Mesenchymal stem cell (in vitro differentiated cells and primary cell): ENCODE measurements around the gene TEP1.

ENCODE experiments used
- DNase-seq: peaks from one replicate; pipeline ENCODE4 v3.0.0-alpha.2; 2013
- H2AFZ ChIP-seq: one replicate; pipeline ENCODE4 v1.6.1; 2013; ENCODE audit warnings: low read depth, mild to moderate bottlenecking, control low read depth, inconsistent platforms, low read length, moderate library complexity
- H2AK5ac ChIP-seq: 2 replicates; pipeline ENCODE4 v1.6.1; 2013; ENCODE audit warnings: low read length, moderate library complexity, mild to moderate bottlenecking, inconsistent platforms; ENCODE audit not compliant: severe bottlenecking
- H2BK120ac ChIP-seq: one replicate; pipeline ENCODE4 v1.6.1; 2013; ENCODE audit warnings: low read depth, mild to moderate bottlenecking, inconsistent platforms, low read length, moderate library complexity
- H2BK12ac ChIP-seq, 2 experiments: one replicate each; pipeline ENCODE4 v1.6.1; 2013; ENCODE audit warnings: inconsistent platforms in 2 of 2, low read length in 2 of 2, mild to moderate bottlenecking in 2 of 2, moderate library complexity in 2 of 2, control low read depth in 1 of 2
- H2BK15ac ChIP-seq: one replicate; pipeline ENCODE4 v1.6.1; 2013; ENCODE audit warnings: mild to moderate bottlenecking, low read depth, inconsistent platforms; ENCODE audit not compliant: poor library complexity, severe bottlenecking
- H2BK5ac ChIP-seq: 2 replicates; pipeline ENCODE4 v1.6.1; 2013; ENCODE audit warnings: low read depth, mild to moderate bottlenecking, low read length, control low read depth, inconsistent platforms; ENCODE audit not compliant: poor library complexity, severe bottlenecking
- H3K14ac ChIP-seq, 2 experiments: one replicate each; pipeline ENCODE4 v1.6.1; 2013; ENCODE audit warnings: inconsistent platforms in 2 of 2, low read length in 2 of 2, control low read depth in 1 of 2, mild to moderate bottlenecking in 1 of 2, moderate library complexity in 1 of 2
- H3K18ac ChIP-seq, 2 experiments: one replicate each; pipeline ENCODE4 v1.6.1; 2013; ENCODE audit warnings: inconsistent platforms in 2 of 2, low read length in 2 of 2, control low read depth in 1 of 2, low read depth in 1 of 2, mild to moderate bottlenecking in 1 of 2
- H3K23ac ChIP-seq, 2 experiments: one replicate each; pipeline ENCODE4 v1.6.1; 2013; ENCODE audit warnings: inconsistent platforms in 2 of 2, low read length in 2 of 2, mild to moderate bottlenecking in 2 of 2, moderate library complexity in 2 of 2, control low read depth in 1 of 2
- H3K27ac ChIP-seq: 2 replicates; pipeline ENCODE4 v1.5.1; 2013; ENCODE audit warnings: mild to moderate bottlenecking, moderate library complexity, low read length, control low read depth, inconsistent platforms; ENCODE audit not compliant: poor library complexity, severe bottlenecking
- H3K27me3 ChIP-seq, 2 experiments: 2 replicates each; pipeline versions ENCODE4 v1.6.1 to v1.7.0; 2013; ENCODE audit warnings: low read length in 2 of 2, mild to moderate bottlenecking in 2 of 2, moderate library complexity in 2 of 2, control low read depth in 1 of 2, inconsistent platforms in 1 of 2; ENCODE audit not compliant: control insufficient read depth in 1 of 2, insufficient read depth in 1 of 2
- H3K36me3 ChIP-seq, 2 experiments: 2 replicates each; pipeline versions ENCODE4 v1.6.1 to v1.7.0; 2013; ENCODE audit warnings: low read length in 2 of 2, control low read depth in 1 of 2, inconsistent platforms in 1 of 2, low read depth in 1 of 2, mild to moderate bottlenecking in 1 of 2; ENCODE audit not compliant: insufficient read depth in 2 of 2, control insufficient read depth in 1 of 2
- H3K4ac ChIP-seq, 2 experiments: one replicate each; pipeline ENCODE4 v1.6.1; 2013; ENCODE audit warnings: inconsistent platforms in 2 of 2, low read length in 2 of 2, mild to moderate bottlenecking in 2 of 2, moderate library complexity in 2 of 2, control low read depth in 1 of 2, low read depth in 1 of 2
- H3K4me1 ChIP-seq: 2 replicates; pipeline ENCODE4 v1.6.1; 2013; ENCODE audit warnings: low read depth, low read length, control low read depth; ENCODE audit not compliant: control insufficient read depth, insufficient read depth
- H3K4me2 ChIP-seq: 2 replicates; pipeline ENCODE4 v1.6.1; 2013; ENCODE audit warnings: low read length, mild to moderate bottlenecking, inconsistent platforms; ENCODE audit not compliant: poor library complexity, severe bottlenecking
- H3K4me3 ChIP-seq, 2 experiments: 2 replicates each; pipeline versions ENCODE4 v1.5.1 to v1.7.0; 2013; ENCODE audit warnings: low read length in 2 of 2, mild to moderate bottlenecking in 2 of 2, control low read depth in 1 of 2, low read depth in 1 of 2; ENCODE audit not compliant: insufficient read depth in 1 of 2
- H3K79me1 ChIP-seq: replicated peaks from 2 replicates; pipeline ENCODE4 v1.6.1; 2013; ENCODE audit warnings: mild to moderate bottlenecking, control low read depth, low read length, inconsistent platforms; ENCODE audit not compliant: poor library complexity, severe bottlenecking
- H3K9ac ChIP-seq: 2 replicates; pipeline ENCODE4 v1.7.0; 2013; ENCODE audit warnings: mild to moderate bottlenecking, low read length, moderate library complexity
- H3K9me3 ChIP-seq: 2 replicates; pipeline ENCODE4 v1.7.0; 2013; ENCODE audit warnings: mild to moderate bottlenecking, low read length; ENCODE audit not compliant: control insufficient read depth
- H4K8ac ChIP-seq: one replicate; pipeline ENCODE4 v1.6.1; 2013; ENCODE audit warnings: inconsistent platforms, mild to moderate bottlenecking, low read length, moderate library complexity
- H4K91ac ChIP-seq: one replicate; pipeline ENCODE4 v1.6.1; 2013; ENCODE audit warnings: mild to moderate bottlenecking, low read length, inconsistent platforms
- WGBS: methylation state at CpG from one replicate; pipeline ENCODE4 v1.1.7; 2013; ENCODE audit warnings: mixed read lengths; 5-methylcytosine and 5-hydroxymethylcytosine counted together

The TEP1 gene

DNA sequence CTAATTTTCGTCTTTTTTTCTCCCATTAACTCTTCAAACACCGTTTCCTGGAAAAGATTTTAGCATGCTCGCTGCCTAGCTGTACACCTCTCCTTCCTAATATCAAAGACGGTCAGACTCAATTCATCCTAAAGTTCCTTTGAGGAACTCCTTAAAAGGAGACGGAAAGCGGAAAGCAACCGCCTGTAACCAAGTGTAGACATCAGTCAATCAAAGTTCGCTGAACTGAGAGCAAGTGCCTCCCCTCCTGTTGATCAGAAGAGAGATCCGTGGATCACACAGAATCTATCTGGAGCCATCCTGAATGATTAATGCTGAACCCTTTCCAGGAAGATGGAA lies 412 bp upstream of the TEP1 start:
- H3K18ac ChIP-seq = peak overlapping the region; percentile 11 to 63
- 2% methylated on average over 9 of the region's 9 CpGs for WGBS
- no peak overlapping the region for H3K23ac ChIP-seq
- no peak overlapping the region for H3K14ac ChIP-seq
- H3K4me2 ChIP-seq = peak overlapping the region; percentile 62
- H3K27me3 ChIP-seq = no peaks in the 10 kb centered on the region
- H3K36me3 ChIP-seq = no peaks in the 10 kb centered on the region
- no peak overlapping the region for H2BK5ac ChIP-seq
- H2BK120ac ChIP-seq = no peak overlapping the region
- no peak overlapping the region for H4K91ac ChIP-seq
- H3K27ac ChIP-seq = peak overlapping the region; percentile 99
- peak overlapping the region in 1 of 2 experiments; percentile 97 for H3K4me3 ChIP-seq
- peak overlapping the region in 1 of 2 experiments; percentile 49 for H3K4ac ChIP-seq
- H3K9me3 ChIP-seq = no peaks in the 10 kb centered on the region
- no peak overlapping the region for H2BK12ac ChIP-seq
- DNase-seq = no peak
- no peak overlapping the region for H2AK5ac ChIP-seq
- H3K4me1 ChIP-seq = no peaks in the 10 kb centered on the region
- peak overlapping the region; percentile 68 for H2AFZ ChIP-seq
- H4K8ac ChIP-seq = no peak overlapping the region
- H3K9ac ChIP-seq = peak overlapping the region; percentile 95
- no peak overlapping the region for H2BK15ac ChIP-seq
- H3K79me1 ChIP-seq = peaks cover 9% of the 10 kb centered on the region

DNA sequence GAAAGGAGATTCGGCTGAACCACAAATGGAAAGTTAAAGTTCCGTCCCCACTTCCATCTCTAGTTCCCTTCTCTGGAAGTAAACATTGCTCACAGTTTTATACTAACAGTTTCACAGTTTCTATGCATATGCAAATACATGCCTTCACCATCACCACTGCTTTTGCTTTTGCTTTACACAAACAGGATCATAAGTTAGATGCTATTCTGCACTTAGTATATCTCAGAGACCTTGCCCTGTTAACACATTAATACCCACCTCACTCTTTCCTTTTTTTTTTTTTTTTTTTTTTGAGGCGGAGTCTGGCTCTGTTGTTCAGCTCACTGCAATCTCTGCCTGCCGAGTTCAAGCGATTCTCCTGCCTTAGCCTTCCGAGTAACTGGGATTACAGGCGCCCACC lies 890 bp downstream of the TEP1 start:
- peak overlapping the region; percentile 70 for H3K4me2 ChIP-seq
- H2BK5ac ChIP-seq = no peak overlapping the region
- H3K14ac ChIP-seq = no peak overlapping the region
- peak overlapping the region; percentile 54 for H2AFZ ChIP-seq
- H3K79me1 ChIP-seq = peaks cover 15% of the 10 kb centered on the region
- no peak overlapping the region for H2BK15ac ChIP-seq
- no peak overlapping the region for H3K4ac ChIP-seq
- H4K91ac ChIP-seq = no peak overlapping the region
- no peaks in the 10 kb centered on the region for H3K9me3 ChIP-seq
- no peak overlapping the region for H3K18ac ChIP-seq
- H3K36me3 ChIP-seq = peaks cover 9 to 11% of the 10 kb centered on the region in 2 experiments
- H4K8ac ChIP-seq = no peak overlapping the region
- peak overlapping the region; percentile 99 for H3K27ac ChIP-seq
- no peaks in the 10 kb centered on the region for H3K27me3 ChIP-seq
- peak overlapping the region; percentile 95 for H3K9ac ChIP-seq
- WGBS = 25% methylated on average over 2 of the region's 7 CpGs
- H2BK12ac ChIP-seq = no peak overlapping the region
- no peaks in the 10 kb centered on the region for H3K4me1 ChIP-seq
- no peak overlapping the region for H2AK5ac ChIP-seq
- H2BK120ac ChIP-seq = peak overlapping the region; percentile 19
- DNase-seq = peak; percentile 57
- peak overlapping the region; percentile 89 to 97 for H3K4me3 ChIP-seq
- H3K23ac ChIP-seq = no peak overlapping the region

DNA sequence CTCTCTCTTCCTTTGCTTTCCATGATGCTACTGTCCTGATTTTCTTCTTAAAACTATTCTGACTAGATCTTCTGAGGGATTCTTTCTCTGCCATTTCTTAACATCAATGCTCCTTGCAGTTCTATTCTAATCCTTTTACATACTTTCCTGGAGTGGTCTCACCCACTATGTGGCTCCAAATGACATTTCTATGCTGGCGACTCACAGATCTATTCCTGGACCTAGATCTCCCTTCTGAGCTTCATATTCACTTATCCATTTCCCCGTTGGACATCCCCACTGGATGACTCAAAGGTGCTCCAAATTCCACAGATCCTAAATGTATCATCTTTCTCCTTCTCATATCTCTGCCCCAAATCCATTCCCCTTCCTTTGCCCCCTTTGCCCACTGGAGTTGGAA lies 4.1 kb downstream of the TEP1 start:
- Histone ChIP-seq H3K27ac (no peak overlapping the region), H3K14ac (no peak overlapping the region), H3K36me3 (peaks cover 30 to 42% of the 10 kb centered on the region in 2 experiments), H2BK5ac (no peak overlapping the region), H2AK5ac (no peak overlapping the region), H3K9ac (peak overlapping the region; percentile 14), H3K9me3 (no peaks in the 10 kb centered on the region), H2BK120ac (no peak overlapping the region), H2BK12ac (no peak overlapping the region), H4K91ac (no peak overlapping the region), H2AFZ (no peak overlapping the region), H4K8ac (no peak overlapping the region), H3K23ac (no peak overlapping the region), H3K4me2 (no peak overlapping the region), H3K4me3 (peak overlapping the region in 1 of 2 experiments; percentile 11), H3K4ac (no peak overlapping the region), H3K18ac (no peak overlapping the region), H3K27me3 (no peaks in the 10 kb centered on the region), H3K79me1 (peaks cover 39% of the 10 kb centered on the region), H2BK15ac (no peak overlapping the region), H3K4me1 (no peaks in the 10 kb centered on the region)
- DNase-seq = peak; percentile 51
- WGBS = 38% methylated on average over 2 of the region's 2 CpGs

DNA sequence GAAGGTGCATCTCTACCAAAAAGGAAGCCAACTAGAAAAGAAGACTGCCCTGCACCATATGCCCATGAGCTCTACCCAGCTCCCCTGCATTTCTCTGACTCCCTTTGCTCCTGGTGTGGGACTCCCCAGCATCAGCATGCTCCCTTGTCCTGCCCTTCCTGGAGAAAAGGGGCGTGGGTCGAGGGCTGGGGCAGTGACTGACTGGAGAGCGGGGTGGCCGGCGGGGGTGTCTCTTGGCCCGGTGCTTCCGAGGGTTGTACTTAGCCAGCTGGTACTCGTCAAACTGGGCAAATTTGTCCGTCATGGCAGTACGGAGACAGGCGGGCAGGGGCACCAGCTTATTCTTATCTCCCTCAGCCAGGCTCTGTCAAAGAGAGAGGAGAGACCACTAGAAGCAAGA lies 9.8 kb downstream of the TEP1 start:
- Histone ChIP-seq H2AFZ (no peak overlapping the region), H2BK120ac (no peak overlapping the region), H2BK15ac (no peak overlapping the region), H3K27ac (no peak overlapping the region), H3K4me2 (no peak overlapping the region), H3K79me1 (peaks cover 47% of the 10 kb centered on the region), H3K9me3 (no peaks in the 10 kb centered on the region), H2AK5ac (no peak overlapping the region), H3K4ac (no peak overlapping the region), H2BK5ac (no peak overlapping the region), H3K4me3 (no peak overlapping the region), H3K27me3 (no peaks in the 10 kb centered on the region), H3K9ac (no peak overlapping the region), H3K23ac (no peak overlapping the region), H3K36me3 (peaks cover 53 to 95% of the 10 kb centered on the region in 2 experiments), H2BK12ac (no peak overlapping the region), H3K4me1 (no peaks in the 10 kb centered on the region), H3K14ac (no peak overlapping the region), H3K18ac (no peak overlapping the region), H4K8ac (no peak overlapping the region), H4K91ac (no peak overlapping the region)
- 99% methylated on average over 11 of the region's 11 CpGs for WGBS
- no peak for DNase-seq
